ENCODE data around the gene CALML5.
"Not testable (repeated sequence)": the region's sequence is repeated elsewhere in the genome, so short reads cannot be mapped to it uniquely, and the experiment has no call there.

CALML5 gene

GRCh38 chr10:5482016-5482415, 17.4 kb downstream of the CALML5 start:
- DNase-seq (ENCODE audit: low read depth): no peak

- DNase-seq (ENCODE audit: low read depth): no peak
These were observed 18.2 kb downstream of the CALML5 start for GRCh38 chr10:5481121-5481520.

GRCh38 chr10:5480162-5480941, 19.0 kb downstream of the CALML5 start:
- no peak for DNase-seq (ENCODE audit: low read depth)

GRCh38 chr10:5479481-5480161, 19.7 kb downstream of the CALML5 start:
- no peak for DNase-seq (ENCODE audit: low read depth)

- no peak for DNase-seq (ENCODE audit: low read depth)
These were observed 20.6 kb downstream of the CALML5 start for GRCh38 chr10:5478694-5479305.

GRCh38 chr10:5477948-5478693, 21.2 kb downstream of the CALML5 start:
- DNase-seq (ENCODE audit: low read depth): no peak

GRCh38 chr10:5476918-5477525, 22.3 kb downstream of the CALML5 start:
- no peak for DNase-seq (ENCODE audit: low read depth)

- DNase-seq (ENCODE audit: low read depth): not testable (repeated sequence)
These were observed 23.2 kb downstream of the CALML5 start for GRCh38 chr10:5475974-5476807.

- DNase-seq (ENCODE audit: low read depth): not testable (repeated sequence)
These were observed 24.3 kb downstream of the CALML5 start for GRCh38 chr10:5475088-5475487.

- not testable (repeated sequence) for DNase-seq (ENCODE audit: low read depth)
These were observed 24.7 kb downstream of the CALML5 start for GRCh38 chr10:5474642-5475041.

- DNase-seq (ENCODE audit: low read depth): no peak
These were observed 29.2 kb downstream of the CALML5 start for GRCh38 chr10:5470062-5470751.

GRCh38 chr10:5469353-5470061, 29.9 kb downstream of the CALML5 start:
- no peak for DNase-seq (ENCODE audit: low read depth)

- DNase-seq (ENCODE audit: low read depth): no peak
These were observed 30.9 kb downstream of the CALML5 start for GRCh38 chr10:5468262-5469106.

- DNase-seq (ENCODE audit: low read depth): no peak
These were observed 31.6 kb downstream of the CALML5 start for GRCh38 chr10:5467634-5468255.

- DNase-seq (ENCODE audit: low read depth): no peak
These were observed 32.2 kb downstream of the CALML5 start for GRCh38 chr10:5467207-5467535.

GRCh38 chr10:5466451-5467206, 32.7 kb downstream of the CALML5 start:
- DNase-seq (ENCODE audit: low read depth): no peak

GRCh38 chr10:5465976-5466450, 33.4 kb downstream of the CALML5 start:
- DNase-seq (ENCODE audit: low read depth): no peak

GRCh38 chr10:5464546-5464945, 34.8 kb downstream of the CALML5 start:
- DNase-seq (ENCODE audit: low read depth): no peak
